Right lobe of liver (tissue), 4 donors: ENCODE results near the gene ACTN1.

ENCODE experiments used
- POLR2A ChIP-seq: fragments of 450-650 bp; IDR thresholded peaks from one replicate; pipeline ENCODE4 v1.6.1; 2017; ENCODE audit warnings: antibody characterized with exemption, mild to moderate bottlenecking
- TF ChIP-seq, protein P1 (sequence below), 4 donors: fragments of 200-600 bp in 3 of 4; fragments of 450-650 bp in 1 of 4; IDR thresholded peaks; one replicate each; pipeline versions ENCODE4 v1.5.1 to v1.8.0; 2016 to 2022; ENCODE audit warnings: antibody characterized with exemption in 4 of 4, mild to moderate bottlenecking in 2 of 4
- donor health status: DM: no; HTN: no; CAD: no.
- donor health status: DM: no; HTN: no; CAD: no.
- donor health status: DM: no; HTN: yes; CAD: no.

DNA sequence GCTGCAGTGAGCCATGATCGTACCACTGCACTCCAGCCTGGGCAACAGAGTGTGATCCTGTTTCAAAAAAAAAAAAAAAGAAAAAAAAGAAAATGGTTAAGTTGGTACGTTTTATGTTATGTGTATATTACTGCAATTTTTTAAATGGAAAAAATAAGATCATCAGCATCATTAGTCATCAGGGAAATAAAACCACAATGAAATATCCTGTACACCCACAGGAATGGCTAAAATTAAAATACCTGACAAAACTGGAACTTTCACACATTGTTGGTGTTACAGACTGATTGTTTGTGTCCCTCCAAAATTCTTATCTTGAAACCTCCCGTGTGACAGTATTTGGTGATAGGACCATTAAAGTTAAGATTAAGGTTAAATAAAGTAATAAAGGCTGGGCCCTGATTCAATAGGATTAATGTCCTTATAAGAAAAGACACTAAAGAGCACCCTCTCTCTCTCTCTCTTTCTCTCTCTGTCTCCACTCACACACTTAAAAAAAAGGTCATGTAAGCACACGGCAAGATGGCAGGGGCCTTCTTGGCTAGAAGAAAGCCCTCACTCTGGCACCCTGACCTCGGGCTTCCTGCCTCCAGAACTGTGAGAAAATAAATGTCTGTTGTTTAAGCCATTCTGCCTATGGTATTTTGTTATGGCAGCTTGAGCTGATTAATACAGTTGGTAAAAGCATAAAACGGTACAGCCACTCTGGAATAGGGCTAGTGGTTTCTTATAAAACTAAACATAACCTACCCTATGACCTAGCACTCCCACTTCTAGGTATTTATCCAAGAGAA is 137.9 kb downstream of the ACTN1 start:
- TF ChIP-seq, protein P1, sequence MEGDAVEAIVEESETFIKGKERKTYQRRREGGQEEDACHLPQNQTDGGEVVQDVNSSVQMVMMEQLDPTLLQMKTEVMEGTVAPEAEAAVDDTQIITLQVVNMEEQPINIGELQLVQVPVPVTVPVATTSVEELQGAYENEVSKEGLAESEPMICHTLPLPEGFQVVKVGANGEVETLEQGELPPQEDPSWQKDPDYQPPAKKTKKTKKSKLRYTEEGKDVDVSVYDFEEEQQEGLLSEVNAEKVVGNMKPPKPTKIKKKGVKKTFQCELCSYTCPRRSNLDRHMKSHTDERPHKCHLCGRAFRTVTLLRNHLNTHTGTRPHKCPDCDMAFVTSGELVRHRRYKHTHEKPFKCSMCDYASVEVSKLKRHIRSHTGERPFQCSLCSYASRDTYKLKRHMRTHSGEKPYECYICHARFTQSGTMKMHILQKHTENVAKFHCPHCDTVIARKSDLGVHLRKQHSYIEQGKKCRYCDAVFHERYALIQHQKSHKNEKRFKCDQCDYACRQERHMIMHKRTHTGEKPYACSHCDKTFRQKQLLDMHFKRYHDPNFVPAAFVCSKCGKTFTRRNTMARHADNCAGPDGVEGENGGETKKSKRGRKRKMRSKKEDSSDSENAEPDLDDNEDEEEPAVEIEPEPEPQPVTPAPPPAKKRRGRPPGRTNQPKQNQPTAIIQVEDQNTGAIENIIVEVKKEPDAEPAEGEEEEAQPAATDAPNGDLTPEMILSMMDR (IDR thresholded peaks at IDR 0.05): no peak
- no peak for TF ChIP-seq POLR2A
